GM12892 (cell line): ENCODE results near the gene IPO13.

ENCODE experiments used
- POLR2A ChIP-seq: IDR thresholded peaks from 2 replicates; pipeline ENCODE4 v1.6.1; 2011; ENCODE audit warnings: low read depth, low read length, control low read depth
- POLR2AphosphoS5 ChIP-seq: IDR thresholded peaks from 2 replicates; pipeline ENCODE4 v1.6.1; 2011; ENCODE audit warnings: low read depth, low read length, control low read depth
- TAF1 ChIP-seq: IDR thresholded peaks from 2 replicates; pipeline ENCODE4 v1.6.1; 2011; ENCODE audit warnings: low read depth, mild to moderate bottlenecking, control low read depth, low read length, borderline replicate concordance

GRCh38 chr1:43914576-43915525 lies 31.9 kb upstream of the IPO13 start:
- TF ChIP-seq TAF1 (no peak), POLR2AphosphoS5 (no peak), POLR2A (no peak)
